Measurements from ENCODE around the gene SLC18A2. TPM values are rescaled to one million over a fixed set of nuclear protein-coding genes. Genes with fewer than 3 reads are reported as not detected.
A peak's percentile ranks its signal among the peaks of the same experiment; 100 is the strongest.

Gene SLC18A2
- total RNA-seq, result 1 to 10 TPM; 1.3 to 1.9 TPM

DNA sequence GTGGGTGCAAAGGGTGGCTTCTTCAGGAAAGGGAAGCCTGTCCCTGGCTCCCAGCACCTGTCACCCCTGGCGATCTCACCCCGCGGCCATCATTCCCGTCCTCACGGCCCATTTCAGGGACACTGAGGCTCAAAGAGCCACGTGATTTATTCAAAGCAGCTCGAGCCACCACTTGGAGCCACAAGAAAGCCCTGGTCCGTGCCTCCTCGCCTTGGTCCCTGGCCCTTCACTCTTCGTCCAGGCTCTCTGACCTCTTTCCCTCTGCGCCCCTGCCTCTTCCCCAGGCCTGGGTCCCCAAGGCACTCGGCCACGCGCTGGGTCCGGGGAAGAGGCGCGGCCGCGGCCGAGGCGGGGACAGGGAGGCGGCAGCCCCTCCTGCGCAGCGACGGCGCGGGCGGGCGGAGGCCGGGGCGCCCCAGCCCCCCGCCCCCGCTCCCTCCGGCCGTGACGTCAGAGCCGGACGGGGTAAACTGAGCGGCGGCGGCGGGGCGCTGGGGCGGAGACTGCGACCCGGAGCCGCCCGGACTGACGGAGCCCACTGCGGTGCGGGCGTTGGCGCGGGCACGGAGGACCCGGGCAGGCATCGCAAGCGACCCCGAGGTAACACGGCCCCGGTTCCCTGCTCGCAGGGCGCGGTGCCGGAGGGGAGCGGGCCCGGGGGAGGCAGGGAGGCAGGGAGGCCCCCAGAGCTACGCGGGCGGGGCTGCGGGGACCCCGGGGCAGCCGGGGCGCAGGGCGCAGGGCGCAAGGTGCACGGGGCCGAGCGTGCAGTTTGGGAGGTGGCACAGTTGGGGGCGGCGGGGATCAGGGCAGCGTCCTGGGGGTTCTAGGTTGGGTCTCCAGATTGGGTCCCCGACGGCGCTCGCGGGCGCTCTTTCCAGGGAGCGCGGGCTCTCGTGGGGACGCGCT, at the start of gene SLC18A2:
TSS of gene SLC18A2 (plus strand) at position 494 of the 909 bp plus-strand sequence. CDS start 580 bp downstream, outside the sequence.
- Histone ChIP-seq H3K27me3 (replicated peaks; ENCODE audit: insufficient read depth) (no peaks in the 10 kb centered on the region), H3K4me3 (peak within 1 kb of the TSS; percentile 20 to 40), H3K27ac (no peak within 1 kb of the TSS), H3K36me3 (no peaks in the 10 kb centered on the region), H3K4me1 (replicated peaks) (no peaks in the 10 kb centered on the region), H3K9me3 (no peaks in the 10 kb centered on the region)
- intact Hi-C loops (cut with DNase I), result no loop called here
- TF ChIP-seq POLR2AphosphoS5 (IDR thresholded peaks at IDR 0.05), result no peak
- no peak for TF ChIP-seq POLR2A (IDR thresholded peaks at IDR 0.05)
- TF ChIP-seq, protein P1, sequence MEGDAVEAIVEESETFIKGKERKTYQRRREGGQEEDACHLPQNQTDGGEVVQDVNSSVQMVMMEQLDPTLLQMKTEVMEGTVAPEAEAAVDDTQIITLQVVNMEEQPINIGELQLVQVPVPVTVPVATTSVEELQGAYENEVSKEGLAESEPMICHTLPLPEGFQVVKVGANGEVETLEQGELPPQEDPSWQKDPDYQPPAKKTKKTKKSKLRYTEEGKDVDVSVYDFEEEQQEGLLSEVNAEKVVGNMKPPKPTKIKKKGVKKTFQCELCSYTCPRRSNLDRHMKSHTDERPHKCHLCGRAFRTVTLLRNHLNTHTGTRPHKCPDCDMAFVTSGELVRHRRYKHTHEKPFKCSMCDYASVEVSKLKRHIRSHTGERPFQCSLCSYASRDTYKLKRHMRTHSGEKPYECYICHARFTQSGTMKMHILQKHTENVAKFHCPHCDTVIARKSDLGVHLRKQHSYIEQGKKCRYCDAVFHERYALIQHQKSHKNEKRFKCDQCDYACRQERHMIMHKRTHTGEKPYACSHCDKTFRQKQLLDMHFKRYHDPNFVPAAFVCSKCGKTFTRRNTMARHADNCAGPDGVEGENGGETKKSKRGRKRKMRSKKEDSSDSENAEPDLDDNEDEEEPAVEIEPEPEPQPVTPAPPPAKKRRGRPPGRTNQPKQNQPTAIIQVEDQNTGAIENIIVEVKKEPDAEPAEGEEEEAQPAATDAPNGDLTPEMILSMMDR (IDR thresholded peaks at IDR 0.05), result no peak
- whole genome bisulfite sequencing, result 7% methylated on average over 39 of the region's 93 CpGs
- DNase-seq (ENCODE audit: low spot score), result no peak

DNA sequence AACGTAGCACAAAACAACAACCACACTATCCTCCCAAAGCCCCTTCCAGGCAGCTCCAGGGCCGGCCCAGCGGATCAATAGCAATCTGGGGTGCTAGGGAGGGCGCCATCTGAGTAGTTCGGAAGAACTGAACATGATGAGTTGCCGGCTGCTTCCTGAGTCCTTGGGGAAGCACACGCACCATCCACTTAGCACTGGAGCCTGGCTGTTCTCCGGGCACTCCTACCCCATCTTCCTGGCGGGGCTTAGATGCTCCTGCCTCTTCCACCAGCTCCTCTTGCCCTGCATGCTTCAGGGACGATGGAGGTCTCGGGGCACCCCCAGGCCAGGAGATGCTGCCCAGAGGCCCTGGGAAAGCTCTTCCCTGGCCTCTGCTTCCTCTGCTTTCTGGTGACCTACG, 43.7 kb upstream of the SLC18A2 start, which contains the start of gene KCNK18:
TSS of gene KCNK18 (plus strand) at position 301 of the 400 bp plus-strand sequence. CDS start at position 301, 0 bp downstream.
- Histone ChIP-seq H3K4me1 (replicated peaks) (no peaks in the 10 kb centered on the region), H3K9me3 (no peaks in the 10 kb centered on the region), H3K27ac (no peak within 1 kb of the TSS), H3K27me3 (replicated peaks; ENCODE audit: insufficient read depth) (peaks cover 3% of the 10 kb centered on the region), H3K36me3 (no peaks in the 10 kb centered on the region), H3K4me3 (no peak within 1 kb of the TSS)
- TF ChIP-seq POLR2AphosphoS5 (IDR thresholded peaks at IDR 0.05) (no peak), POLR2A (IDR thresholded peaks at IDR 0.05) (no peak)
- TF ChIP-seq, protein P1 (IDR thresholded peaks at IDR 0.05), result no peak
- DNase-seq (ENCODE audit: low spot score), result no peak
- intact Hi-C loops (cut with DNase I), result no loop called here
- WGBS, result 86% methylated on average over 12 of the region's 12 CpGs

DNA sequence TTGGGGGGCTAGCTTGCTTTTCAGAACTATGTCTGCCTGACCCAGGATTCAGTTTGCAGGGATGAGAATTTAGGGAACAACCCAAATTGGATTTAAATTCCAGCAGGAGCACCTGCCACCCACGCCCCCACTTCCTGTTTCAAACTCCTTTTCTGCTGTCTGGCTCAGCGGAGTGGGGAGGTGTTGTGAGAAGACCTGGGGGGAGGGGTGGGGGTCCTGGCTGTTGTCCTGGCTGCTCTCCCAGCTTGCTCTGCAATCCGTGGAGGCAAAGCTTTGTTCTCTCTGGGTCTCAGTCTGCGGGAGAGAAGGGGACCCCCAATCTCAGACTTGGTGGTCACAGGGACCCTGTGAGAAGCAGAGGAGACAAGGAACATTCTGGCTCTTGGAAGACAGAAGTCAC, 42.8 kb upstream of the SLC18A2 start:
- DNase-seq (ENCODE audit: low spot score), result no peak
- Histone ChIP-seq H3K4me1 (replicated peaks) (no peaks in the 10 kb centered on the region), H3K4me3 (no peak overlapping the region), H3K9me3 (no peaks in the 10 kb centered on the region), H3K27me3 (replicated peaks; ENCODE audit: insufficient read depth) (peaks cover 3% of the 10 kb centered on the region), H3K27ac (no peak overlapping the region), H3K36me3 (no peaks in the 10 kb centered on the region)
- 42% methylated on average over 4 of the region's 4 CpGs for WGBS
- no peak for TF ChIP-seq POLR2AphosphoS5 (IDR thresholded peaks at IDR 0.05)
- TF ChIP-seq POLR2A (IDR thresholded peaks at IDR 0.05), result no peak
- TF ChIP-seq, protein P1 (IDR thresholded peaks at IDR 0.05), result no peak
- intact Hi-C loops (cut with DNase I), result no loop called here

DNA sequence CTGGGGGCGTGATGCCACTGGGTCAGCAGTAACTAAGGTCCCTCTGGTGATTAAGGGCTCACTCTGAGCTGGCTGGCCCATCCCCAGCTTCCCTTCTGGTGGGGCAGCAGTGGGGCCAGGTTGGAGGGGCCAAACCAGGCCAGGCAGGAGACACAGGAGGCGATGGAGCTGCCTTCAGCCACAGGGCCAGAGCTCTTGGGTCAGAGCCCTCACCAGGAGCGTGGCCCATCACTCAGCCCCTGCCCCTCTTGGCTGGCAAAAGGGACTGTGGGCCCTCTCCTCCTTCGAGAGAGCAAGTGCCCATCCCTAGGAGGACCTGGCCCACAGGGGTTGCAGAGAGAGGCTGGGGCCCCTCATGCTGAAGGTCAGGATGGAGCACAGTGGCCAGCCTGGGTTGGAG, 39.1 kb upstream of the SLC18A2 start:
- Histone ChIP-seq H3K36me3 (no peaks in the 10 kb centered on the region), H3K27me3 (replicated peaks; ENCODE audit: insufficient read depth) (no peaks in the 10 kb centered on the region), H3K4me3 (no peak overlapping the region), H3K4me1 (replicated peaks) (no peaks in the 10 kb centered on the region), H3K9me3 (no peaks in the 10 kb centered on the region), H3K27ac (no peak overlapping the region)
- DNase-seq (ENCODE audit: low spot score), result no peak
- intact Hi-C loops (cut with DNase I), result no loop called here
- TF ChIP-seq, protein P1 (IDR thresholded peaks at IDR 0.05), result no peak
- TF ChIP-seq POLR2A (IDR thresholded peaks at IDR 0.05), result no peak
- no peak for TF ChIP-seq POLR2AphosphoS5 (IDR thresholded peaks at IDR 0.05)
- 79% methylated on average over 3 of the region's 4 CpGs for WGBS

Measured in prostate gland (tissue), 2 donors.